GDM1 (cell line): Measurements from ENCODE around the gene THTPA.

Experiments used
- DNase-seq: peaks from one replicate; lab custom pipeline; 2025; lab: John Stamatoyannopoulos, UW

THTPA gene

GRCh38 chr14:23551266-23552028 lies 4.6 kb upstream of the THTPA start, which contains the start of gene ZFHX2:
TSS of gene ZFHX2 (minus strand) at chr14:23551765. CDS start at chr14:23535325, 16,440 bp downstream.
- peak; percentile 61 for DNase-seq

GRCh38 chr14:23555533-23555881 lies 564 bp upstream of the THTPA start:
- DNase-seq, result no peak

GRCh38 chr14:23556700-23557440 lies 799 bp downstream of the THTPA start:
- no peak for DNase-seq

- no peak for DNase-seq
Measured at GRCh38 chr14:23557521-23557920, 1.4 kb downstream of the THTPA start.

- DNase-seq, result no peak
Measured at GRCh38 chr14:23557946-23558345, 1.9 kb downstream of the THTPA start.

- DNase-seq, result no peak
Measured at GRCh38 chr14:23558346-23559009, 2.4 kb downstream of the THTPA start.

- DNase-seq, result no peak
Measured at GRCh38 chr14:23559010-23559925, 3.2 kb downstream of the THTPA start.

- no peak for DNase-seq
Measured at GRCh38 chr14:23559926-23560520, 4.0 kb downstream of the THTPA start.

GRCh38 chr14:23561259-23561658 lies 5.2 kb downstream of the THTPA start:
- no peak for DNase-seq

GRCh38 chr14:23561873-23562821 lies 6.1 kb downstream of the THTPA start:
- DNase-seq, result no peak

GRCh38 chr14:23562822-23563472 lies 6.9 kb downstream of the THTPA start:
- DNase-seq, result peak; percentile 19

GRCh38 chr14:23563473-23564180 lies 7.6 kb downstream of the THTPA start:
- DNase-seq, result no peak

- no peak for DNase-seq
Measured at GRCh38 chr14:23564181-23564812, 8.2 kb downstream of the THTPA start.

GRCh38 chr14:23564876-23565275 lies 8.8 kb downstream of the THTPA start:
- no peak for DNase-seq

GRCh38 chr14:23565626-23566025 lies 9.6 kb downstream of the THTPA start:
- DNase-seq, result no peak

GRCh38 chr14:23566112-23566777 lies 10.2 kb downstream of the THTPA start:
- DNase-seq, result no peak

GRCh38 chr14:23566778-23567185 lies 10.7 kb downstream of the THTPA start:
- DNase-seq, result no peak
